Measurements from ENCODE around the gene THRA. TPM values are rescaled to one million over a fixed set of nuclear protein-coding genes. Genes with fewer than 3 reads are reported as not detected.

Gene THRA
- total and polyA plus RNA-seq, 9 of the 15 experiments (the other 6 are each of a cell fraction or from before 2014, with no cell fraction given): 0.34 to 23.4 (median 12.7) TPM

GRCh38 chr17:40098846-40099618 lies 36.3 kb downstream of the THRA start (continued):
- no peak for TF ChIP-seq COPS2 (conservative IDR thresholded peaks at IDR 0.05)
- no peak for TF ChIP-seq ZBTB17 (CRISPR knock-in tag; IDR thresholded peaks at IDR 0.05)
- TF ChIP-seq BCOR (IDR thresholded peaks at IDR 0.05): peak; percentile 67; the same call in 1 of the 2 replicates
- TF ChIP-seq, protein P1, sequence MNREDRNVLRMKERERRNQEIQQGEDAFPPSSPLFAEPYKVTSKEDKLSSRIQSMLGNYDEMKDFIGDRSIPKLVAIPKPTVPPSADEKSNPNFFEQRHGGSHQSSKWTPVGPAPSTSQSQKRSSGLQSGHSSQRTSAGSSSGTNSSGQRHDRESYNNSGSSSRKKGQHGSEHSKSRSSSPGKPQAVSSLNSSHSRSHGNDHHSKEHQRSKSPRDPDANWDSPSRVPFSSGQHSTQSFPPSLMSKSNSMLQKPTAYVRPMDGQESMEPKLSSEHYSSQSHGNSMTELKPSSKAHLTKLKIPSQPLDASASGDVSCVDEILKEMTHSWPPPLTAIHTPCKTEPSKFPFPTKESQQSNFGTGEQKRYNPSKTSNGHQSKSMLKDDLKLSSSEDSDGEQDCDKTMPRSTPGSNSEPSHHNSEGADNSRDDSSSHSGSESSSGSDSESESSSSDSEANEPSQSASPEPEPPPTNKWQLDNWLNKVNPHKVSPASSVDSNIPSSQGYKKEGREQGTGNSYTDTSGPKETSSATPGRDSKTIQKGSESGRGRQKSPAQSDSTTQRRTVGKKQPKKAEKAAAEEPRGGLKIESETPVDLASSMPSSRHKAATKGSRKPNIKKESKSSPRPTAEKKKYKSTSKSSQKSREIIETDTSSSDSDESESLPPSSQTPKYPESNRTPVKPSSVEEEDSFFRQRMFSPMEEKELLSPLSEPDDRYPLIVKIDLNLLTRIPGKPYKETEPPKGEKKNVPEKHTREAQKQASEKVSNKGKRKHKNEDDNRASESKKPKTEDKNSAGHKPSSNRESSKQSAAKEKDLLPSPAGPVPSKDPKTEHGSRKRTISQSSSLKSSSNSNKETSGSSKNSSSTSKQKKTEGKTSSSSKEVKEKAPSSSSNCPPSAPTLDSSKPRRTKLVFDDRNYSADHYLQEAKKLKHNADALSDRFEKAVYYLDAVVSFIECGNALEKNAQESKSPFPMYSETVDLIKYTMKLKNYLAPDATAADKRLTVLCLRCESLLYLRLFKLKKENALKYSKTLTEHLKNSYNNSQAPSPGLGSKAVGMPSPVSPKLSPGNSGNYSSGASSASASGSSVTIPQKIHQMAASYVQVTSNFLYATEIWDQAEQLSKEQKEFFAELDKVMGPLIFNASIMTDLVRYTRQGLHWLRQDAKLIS (CRISPR knock-in tag; IDR thresholded peaks at IDR 0.05): peak; percentile 62; the same call in 1 of the 2 replicates
- no peak for TF ChIP-seq ZBTB1 (CRISPR knock-in tag; IDR thresholded peaks at IDR 0.05; ENCODE audit: borderline replicate concordance, low read depth)
- TF ChIP-seq HDAC1 (IDR thresholded peaks at IDR 0.05): peak in 1 of 2 experiments; percentile 97; a peak in 2 of 4 replicates
- peak; percentile 84 for TF ChIP-seq RNF2 (IDR thresholded peaks at IDR 0.05)
- TF ChIP-seq LCOR (CRISPR knock-in tag; IDR thresholded peaks at IDR 0.05): no peak
- TF ChIP-seq ZNF696 (CRISPR knock-in tag; conservative IDR thresholded peaks at IDR 0.05): no peak
- peak; percentile 8; the same call in 1 of the 2 replicates for TF ChIP-seq STAT5A (IDR thresholded peaks at IDR 0.05; ENCODE audit: borderline replicate concordance, low read length)
- TF ChIP-seq MEF2D (tag; conservative IDR thresholded peaks at IDR 0.05; ENCODE audit: low read depth): peak; percentile 42; the same call in 1 of the 2 replicates
- TF ChIP-seq PURB (CRISPR knock-in tag; IDR thresholded peaks at IDR 0.05; ENCODE audit: low read depth): no peak
- no peak for TF ChIP-seq SMAD2 (IDR thresholded peaks at IDR 0.05; ENCODE audit: low read depth, low read length)
- TF ChIP-seq ZNF507 (tag; conservative IDR thresholded peaks at IDR 0.05): no peak
- TF ChIP-seq CUX1 (CRISPR knock-in tag; IDR thresholded peaks at IDR 0.05): no peak
- TF ChIP-seq RBM22 (IDR thresholded peaks at IDR 0.05; ENCODE audit: low read depth, low read length, poor library complexity, severe bottlenecking): peak; percentile 96
- TF ChIP-seq U2AF2 (optimal IDR thresholded peaks at IDR 0.05; ENCODE audit: low read depth, low read length): no peak
- no peak for TF ChIP-seq RBM25 (IDR thresholded peaks at IDR 0.05; ENCODE audit: low read depth, low read length, severe bottlenecking)
- TF ChIP-seq KLF13 (tag; IDR thresholded peaks at IDR 0.05; ENCODE audit: borderline replicate concordance, low read depth): peak; percentile 81; the same call in 1 of the 2 replicates
- TF ChIP-seq MTA1 (IDR thresholded peaks at IDR 0.05; ENCODE audit: borderline replicate concordance): peak; percentile 84
- TF ChIP-seq ARNT (IDR thresholded peaks at IDR 0.05): peak in 1 of 2 experiments; percentile 90; a peak in 2 of 4 replicates

All from K562 (cell line).